Activated CD4-positive, alpha-beta T cell treated with anti-CD3 and anti-CD28 coated beads for 24 hours (primary cell): ENCODE results near the gene KIF25.

ENCODE experiments used
- DNase-seq, 2 donors: peaks; one replicate each; pipeline ENCODE4 v3.0.0-alpha.2; 2020; ENCODE audit warnings: low read depth in 2 of 2

Gene KIF25

GRCh38 chr6:168035098-168035660, 37.7 kb downstream of the KIF25 start:
- DNase-seq, result no peak

- no peak for DNase-seq
Measured at GRCh38 chr6:168035661-168036545, 38.4 kb downstream of the KIF25 start.

- DNase-seq, result no peak
Measured at GRCh38 chr6:168037242-168037641, 39.8 kb downstream of the KIF25 start.

- no peak for DNase-seq
Measured at GRCh38 chr6:168037856-168038255, 40.4 kb downstream of the KIF25 start.

GRCh38 chr6:168038576-168039140, 41.2 kb downstream of the KIF25 start:
- no peak for DNase-seq

- DNase-seq, result no peak
Measured at GRCh38 chr6:168039301-168039700, 41.8 kb downstream of the KIF25 start.

- no peak for DNase-seq
Measured at GRCh38 chr6:168039849-168040248, 42.4 kb downstream of the KIF25 start.

GRCh38 chr6:168040856-168041496, 43.5 kb downstream of the KIF25 start:
- DNase-seq, result no peak

- DNase-seq, result no peak
Measured at GRCh38 chr6:168041928-168042327, 44.5 kb downstream of the KIF25 start.

GRCh38 chr6:168042426-168043192, 45.1 kb downstream of the KIF25 start:
- DNase-seq, result no peak

GRCh38 chr6:168043193-168043847, 45.8 kb downstream of the KIF25 start:
- DNase-seq, result no peak

GRCh38 chr6:168043848-168044415, 46.5 kb downstream of the KIF25 start:
- DNase-seq, result no peak

- DNase-seq, result no peak
Measured at GRCh38 chr6:168044521-168045130, 47.2 kb downstream of the KIF25 start.

GRCh38 chr6:168045141-168045691, 47.7 kb downstream of the KIF25 start:
- no peak for DNase-seq

GRCh38 chr6:168045706-168046620, 48.5 kb downstream of the KIF25 start:
- DNase-seq, result no peak

- no peak for DNase-seq
Measured at GRCh38 chr6:168046696-168047095, 49.2 kb downstream of the KIF25 start.

- DNase-seq, result no peak
Measured at GRCh38 chr6:168047841-168048723, 50.6 kb downstream of the KIF25 start.

- DNase-seq, result no peak
Measured at GRCh38 chr6:168048724-168049025, 51.2 kb downstream of the KIF25 start.
